OCI-LY3 (cell line): ENCODE data around the gene MIEF1.

Source experiments
- EZH2phosphoT487 ChIP-seq: fragments of 200-600 bp; shearing (Covaris generic); IDR thresholded peaks from 2 replicates; pipeline ENCODE4 v1.6.1; 2018; ENCODE audit warnings: antibody characterized with exemption, mixed run types, low read depth
- TF ChIP-seq, protein P1 (sequence below): fragments of 200-600, 300-600 bp; sonication (generic); IDR thresholded peaks from 2 replicates; pipeline ENCODE4 v1.5.1; 2014; ENCODE audit warnings: antibody characterized with exemption, low read length, low read depth

DNA sequence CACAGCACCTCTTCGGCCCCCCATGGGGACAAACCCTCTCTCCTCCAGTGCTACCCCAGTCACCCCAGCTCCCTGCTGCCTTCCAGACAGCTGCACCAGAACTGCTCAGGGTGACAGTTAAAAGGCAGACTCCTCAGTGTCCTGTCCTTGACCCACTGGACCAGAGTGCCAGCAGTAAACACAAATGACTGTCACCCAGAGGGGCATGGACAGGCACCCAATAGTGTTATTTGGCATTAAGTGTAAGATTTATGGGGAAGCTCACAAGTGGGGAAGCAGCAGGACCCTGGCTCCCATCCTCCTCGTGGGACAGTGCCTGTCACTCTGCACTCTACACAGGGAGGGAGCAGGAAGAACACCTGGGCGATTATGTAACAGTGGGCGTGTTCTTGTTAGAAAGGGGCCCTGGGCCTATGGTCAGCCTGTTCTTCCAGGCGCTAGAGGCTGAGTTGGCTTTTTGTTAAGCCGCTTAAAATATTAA is 25.4 kb downstream of the MIEF1 start:
- TF ChIP-seq, protein P1, sequence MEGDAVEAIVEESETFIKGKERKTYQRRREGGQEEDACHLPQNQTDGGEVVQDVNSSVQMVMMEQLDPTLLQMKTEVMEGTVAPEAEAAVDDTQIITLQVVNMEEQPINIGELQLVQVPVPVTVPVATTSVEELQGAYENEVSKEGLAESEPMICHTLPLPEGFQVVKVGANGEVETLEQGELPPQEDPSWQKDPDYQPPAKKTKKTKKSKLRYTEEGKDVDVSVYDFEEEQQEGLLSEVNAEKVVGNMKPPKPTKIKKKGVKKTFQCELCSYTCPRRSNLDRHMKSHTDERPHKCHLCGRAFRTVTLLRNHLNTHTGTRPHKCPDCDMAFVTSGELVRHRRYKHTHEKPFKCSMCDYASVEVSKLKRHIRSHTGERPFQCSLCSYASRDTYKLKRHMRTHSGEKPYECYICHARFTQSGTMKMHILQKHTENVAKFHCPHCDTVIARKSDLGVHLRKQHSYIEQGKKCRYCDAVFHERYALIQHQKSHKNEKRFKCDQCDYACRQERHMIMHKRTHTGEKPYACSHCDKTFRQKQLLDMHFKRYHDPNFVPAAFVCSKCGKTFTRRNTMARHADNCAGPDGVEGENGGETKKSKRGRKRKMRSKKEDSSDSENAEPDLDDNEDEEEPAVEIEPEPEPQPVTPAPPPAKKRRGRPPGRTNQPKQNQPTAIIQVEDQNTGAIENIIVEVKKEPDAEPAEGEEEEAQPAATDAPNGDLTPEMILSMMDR: no peak
- no peak for TF ChIP-seq EZH2phosphoT487
